Vagina (tissue), 2 donors: ENCODE data around the gene WFDC12. TPM values are rescaled to one million over a fixed set of nuclear protein-coding genes. Genes with fewer than 3 reads are reported as not detected.
"Not testable (repeated sequence)": the region's sequence is repeated elsewhere in the genome, so short reads cannot be mapped to it uniquely, and the experiment has no call there.

Experiments used
- DNase-seq, 2 donors: peaks; one replicate each; pipeline ENCODE4 v3.0.0-alpha.2; 2017; ENCODE audit errors: extremely low spot score in 2 of 2
- H3K27ac ChIP-seq: fragments of 200-600 bp; sonication (generic); one replicate; pipeline ENCODE4 v1.5.1; 2019
- H3K27me3 ChIP-seq: fragments of 200-600 bp; sonication (generic); one replicate; pipeline ENCODE4 v1.5.1; 2019
- H3K36me3 ChIP-seq, 2 donors: fragments of 200-600 bp; sonication (generic); one replicate each; pipeline ENCODE4 v1.5.1; 2017 to 2019
- H3K4me1 ChIP-seq: fragments of 200-600 bp; sonication (generic); one replicate; pipeline ENCODE4 v1.5.1; 2019
- H3K4me3 ChIP-seq, 2 donors: fragments of 200-600 bp; sonication (generic); 1 replicate in 1 of 2; 2 replicates in 1 of 2; pipeline ENCODE4 v1.5.1; 2016 to 2019
- H3K9me3 ChIP-seq: fragments of 200-600 bp; sonication (generic); one replicate; pipeline ENCODE4 v1.5.1; 2019
- POLR2A ChIP-seq, 2 donors: fragments of 450-650 bp; IDR thresholded peaks; one replicate each; pipeline ENCODE4 v1.6.1; 2017; ENCODE audit warnings: antibody characterized with exemption in 2 of 2, mild to moderate bottlenecking in 2 of 2, moderate library complexity in 2 of 2
- POLR2AphosphoS5 ChIP-seq, 2 donors: sonication (generic); formaldehyde crosslinking; IDR thresholded peaks; one replicate each; pipeline ENCODE4 v1.9.0; 2017; ENCODE audit warnings: antibody characterized with exemption in 2 of 2, mild to moderate bottlenecking in 2 of 2, low read depth in 1 of 2; ENCODE audit not compliant: insufficient read depth in 1 of 2
- intact Hi-C: fragments of 100-400 bp; cut with DNase I; formaldehyde crosslinking; loops from one replicate; pipeline ENCODE4 v1.15.1; 2023
- total RNA-seq: library from RNA; depleted of rRNA; stranded (reverse); fragments of >200 nt; gene quantifications from one replicate; pipeline ENCODE4 v1.2.3, GENCODE V29; 2016
- TF ChIP-seq, protein P1 (sequence below), 3 experiments: fragments of 450-650 bp in 2 of 3; fragments of 200-600 bp in 1 of 3; sonication (generic) in 1 of 3; IDR thresholded peaks; one replicate each; pipeline ENCODE4 v1.5.1; 2017 to 2019; ENCODE audit warnings: antibody characterized with exemption in 3 of 3, mild to moderate bottlenecking in 2 of 3, moderate library complexity in 2 of 3

Gene WFDC12
- total RNA-seq, 1 donor from 2014 or later: 4.4 TPM

- Histone ChIP-seq H3K27me3 (no peaks in the 10 kb centered on the region), H3K36me3 (no peaks in the 10 kb centered on the region), H3K9me3 (no peaks in the 10 kb centered on the region), H3K4me1 (no peaks in the 10 kb centered on the region), H3K27ac (no peak overlapping the region), H3K4me3 (no peak overlapping the region)
- TF ChIP-seq, protein P1, sequence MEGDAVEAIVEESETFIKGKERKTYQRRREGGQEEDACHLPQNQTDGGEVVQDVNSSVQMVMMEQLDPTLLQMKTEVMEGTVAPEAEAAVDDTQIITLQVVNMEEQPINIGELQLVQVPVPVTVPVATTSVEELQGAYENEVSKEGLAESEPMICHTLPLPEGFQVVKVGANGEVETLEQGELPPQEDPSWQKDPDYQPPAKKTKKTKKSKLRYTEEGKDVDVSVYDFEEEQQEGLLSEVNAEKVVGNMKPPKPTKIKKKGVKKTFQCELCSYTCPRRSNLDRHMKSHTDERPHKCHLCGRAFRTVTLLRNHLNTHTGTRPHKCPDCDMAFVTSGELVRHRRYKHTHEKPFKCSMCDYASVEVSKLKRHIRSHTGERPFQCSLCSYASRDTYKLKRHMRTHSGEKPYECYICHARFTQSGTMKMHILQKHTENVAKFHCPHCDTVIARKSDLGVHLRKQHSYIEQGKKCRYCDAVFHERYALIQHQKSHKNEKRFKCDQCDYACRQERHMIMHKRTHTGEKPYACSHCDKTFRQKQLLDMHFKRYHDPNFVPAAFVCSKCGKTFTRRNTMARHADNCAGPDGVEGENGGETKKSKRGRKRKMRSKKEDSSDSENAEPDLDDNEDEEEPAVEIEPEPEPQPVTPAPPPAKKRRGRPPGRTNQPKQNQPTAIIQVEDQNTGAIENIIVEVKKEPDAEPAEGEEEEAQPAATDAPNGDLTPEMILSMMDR (IDR thresholded peaks at IDR 0.05): no peak
- TF ChIP-seq POLR2AphosphoS5 (IDR thresholded peaks at IDR 0.05; ENCODE audit: insufficient read depth in 1 of 2, low read depth in 1 of 2) (no peak), POLR2A (IDR thresholded peaks at IDR 0.05) (no peak)
- no peak for DNase-seq
- intact Hi-C loops: no loop called here
Observed at GRCh38 chr20:45149062-45149461, 24.8 kb upstream of the WFDC12 start.

DNA sequence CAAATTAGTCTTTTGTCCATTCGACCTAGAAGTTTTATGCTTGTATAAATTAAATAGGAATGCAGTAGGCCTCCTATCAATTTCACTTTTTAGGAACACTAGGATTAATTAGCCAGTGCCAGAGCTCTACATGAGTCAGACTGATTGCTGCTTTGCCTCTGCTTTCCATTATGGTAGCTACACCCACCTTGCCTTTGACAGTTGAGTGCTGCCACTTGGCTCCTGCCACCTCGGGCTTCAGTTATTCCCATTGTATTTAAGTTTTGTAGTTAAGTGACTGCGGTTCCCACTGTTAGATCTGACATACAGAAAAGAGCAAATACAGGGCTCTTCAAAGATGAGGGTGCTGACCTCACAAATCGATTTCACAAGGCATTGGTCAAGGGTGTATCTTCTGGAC, 16.6 kb upstream of the WFDC12 start:
- Histone ChIP-seq H3K9me3 (no peaks in the 10 kb centered on the region), H3K27ac (no peak overlapping the region), H3K4me1 (no peaks in the 10 kb centered on the region), H3K36me3 (no peaks in the 10 kb centered on the region), H3K4me3 (no peak overlapping the region), H3K27me3 (no peaks in the 10 kb centered on the region)
- no peak for DNase-seq
- TF ChIP-seq, protein P1 (IDR thresholded peaks at IDR 0.05): no peak
- no peak for TF ChIP-seq POLR2AphosphoS5 (IDR thresholded peaks at IDR 0.05; ENCODE audit: insufficient read depth in 1 of 2, low read depth in 1 of 2)
- no peak for TF ChIP-seq POLR2A (IDR thresholded peaks at IDR 0.05)
- intact Hi-C loops: no loop called here

- H3K27ac ChIP-seq, DNase-seq, H3K36me3 ChIP-seq, H3K27me3 ChIP-seq, H3K4me1 ChIP-seq, H3K4me3 ChIP-seq, intact Hi-C loops, H3K9me3 ChIP-seq: not testable (repeated sequence)
Observed at GRCh38 chr20:45139733-45140375, 15.6 kb upstream of the WFDC12 start.

GRCh38 chr20:45138561-45139300, 14.5 kb upstream of the WFDC12 start:
- Histone ChIP-seq H3K27me3 (no peaks in the 10 kb centered on the region), H3K36me3 (no peaks in the 10 kb centered on the region), H3K9me3 (no peaks in the 10 kb centered on the region), H3K4me3 (no peak overlapping the region), H3K4me1 (no peaks in the 10 kb centered on the region), H3K27ac (no peak overlapping the region)
- TF ChIP-seq POLR2A (IDR thresholded peaks at IDR 0.05) (no peak), POLR2AphosphoS5 (IDR thresholded peaks at IDR 0.05; ENCODE audit: insufficient read depth in 1 of 2, low read depth in 1 of 2) (no peak)
- TF ChIP-seq, protein P1 (IDR thresholded peaks at IDR 0.05): peak in 1 of 3 experiments; percentile 47
- intact Hi-C loops: no loop called here
- no peak for DNase-seq

GRCh38 chr20:45136911-45137310, 12.6 kb upstream of the WFDC12 start:
- Histone ChIP-seq H3K27ac (no peak overlapping the region), H3K4me3 (no peak overlapping the region), H3K36me3 (no peaks in the 10 kb centered on the region), H3K9me3 (no peaks in the 10 kb centered on the region), H3K4me1 (no peaks in the 10 kb centered on the region), H3K27me3 (no peaks in the 10 kb centered on the region)
- no peak for DNase-seq
- TF ChIP-seq, protein P1 (IDR thresholded peaks at IDR 0.05): no peak
- TF ChIP-seq POLR2AphosphoS5 (IDR thresholded peaks at IDR 0.05; ENCODE audit: insufficient read depth in 1 of 2, low read depth in 1 of 2) (no peak), POLR2A (IDR thresholded peaks at IDR 0.05) (no peak)
- intact Hi-C loops: no loop called here
